ENCODE measurements around the gene ATF3.

DNA sequence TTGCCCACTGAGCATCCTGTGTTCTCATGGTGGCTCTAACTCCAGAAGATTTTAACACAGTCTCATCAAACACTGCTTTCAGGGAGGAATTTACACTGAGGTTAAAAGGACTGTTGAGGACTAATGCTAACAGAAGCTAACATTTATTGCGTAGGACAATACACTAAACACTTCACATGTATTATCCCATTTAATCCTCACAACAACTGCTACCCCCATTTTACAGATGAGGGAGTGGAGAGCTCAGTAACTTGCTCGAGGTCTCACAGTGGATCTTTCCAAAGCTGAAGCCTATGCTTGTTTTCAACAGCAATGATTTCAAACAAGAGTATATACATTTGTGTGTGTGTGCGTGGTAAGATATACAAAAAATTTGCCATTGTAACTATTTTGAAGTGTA lies 13.9 kb downstream of the ATF3 start:
- TF ChIP-seq RARB (CRISPR knock-in tag; IDR thresholded peaks at IDR 0.05) = no peak
- TF ChIP-seq, protein P1, sequence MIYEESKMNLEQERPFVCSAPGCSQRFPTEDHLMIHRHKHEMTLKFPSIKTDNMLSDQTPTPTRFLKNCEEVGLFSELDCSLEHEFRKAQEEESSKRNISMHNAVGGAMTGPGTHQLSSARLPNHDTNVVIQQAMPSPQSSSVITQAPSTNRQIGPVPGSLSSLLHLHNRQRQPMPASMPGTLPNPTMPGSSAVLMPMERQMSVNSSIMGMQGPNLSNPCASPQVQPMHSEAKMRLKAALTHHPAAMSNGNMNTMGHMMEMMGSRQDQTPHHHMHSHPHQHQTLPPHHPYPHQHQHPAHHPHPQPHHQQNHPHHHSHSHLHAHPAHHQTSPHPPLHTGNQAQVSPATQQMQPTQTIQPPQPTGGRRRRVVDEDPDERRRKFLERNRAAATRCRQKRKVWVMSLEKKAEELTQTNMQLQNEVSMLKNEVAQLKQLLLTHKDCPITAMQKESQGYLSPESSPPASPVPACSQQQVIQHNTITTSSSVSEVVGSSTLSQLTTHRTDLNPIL (CRISPR knock-in tag; IDR thresholded peaks at IDR 0.05; ENCODE audit: low read depth) = no peak
- TF ChIP-seq SNAI2 (CRISPR knock-in tag; IDR thresholded peaks at IDR 0.05) = no peak
- TF ChIP-seq ZFP3 (CRISPR knock-in tag; IDR thresholded peaks at IDR 0.05) = no peak
- TF ChIP-seq, protein P2, sequence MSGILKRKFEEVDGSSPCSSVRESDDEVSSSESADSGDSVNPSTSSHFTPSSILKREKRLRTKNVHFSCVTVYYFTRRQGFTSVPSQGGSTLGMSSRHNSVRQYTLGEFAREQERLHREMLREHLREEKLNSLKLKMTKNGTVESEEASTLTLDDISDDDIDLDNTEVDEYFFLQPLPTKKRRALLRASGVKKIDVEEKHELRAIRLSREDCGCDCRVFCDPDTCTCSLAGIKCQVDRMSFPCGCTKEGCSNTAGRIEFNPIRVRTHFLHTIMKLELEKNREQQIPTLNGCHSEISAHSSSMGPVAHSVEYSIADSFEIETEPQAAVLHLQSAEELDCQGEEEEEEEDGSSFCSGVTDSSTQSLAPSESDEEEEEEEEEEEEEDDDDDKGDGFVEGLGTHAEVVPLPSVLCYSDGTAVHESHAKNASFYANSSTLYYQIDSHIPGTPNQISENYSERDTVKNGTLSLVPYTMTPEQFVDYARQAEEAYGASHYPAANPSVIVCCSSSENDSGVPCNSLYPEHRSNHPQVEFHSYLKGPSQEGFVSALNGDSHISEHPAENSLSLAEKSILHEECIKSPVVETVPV (CRISPR knock-in tag; IDR thresholded peaks at IDR 0.05) = no peak
- TF ChIP-seq, protein P3, sequence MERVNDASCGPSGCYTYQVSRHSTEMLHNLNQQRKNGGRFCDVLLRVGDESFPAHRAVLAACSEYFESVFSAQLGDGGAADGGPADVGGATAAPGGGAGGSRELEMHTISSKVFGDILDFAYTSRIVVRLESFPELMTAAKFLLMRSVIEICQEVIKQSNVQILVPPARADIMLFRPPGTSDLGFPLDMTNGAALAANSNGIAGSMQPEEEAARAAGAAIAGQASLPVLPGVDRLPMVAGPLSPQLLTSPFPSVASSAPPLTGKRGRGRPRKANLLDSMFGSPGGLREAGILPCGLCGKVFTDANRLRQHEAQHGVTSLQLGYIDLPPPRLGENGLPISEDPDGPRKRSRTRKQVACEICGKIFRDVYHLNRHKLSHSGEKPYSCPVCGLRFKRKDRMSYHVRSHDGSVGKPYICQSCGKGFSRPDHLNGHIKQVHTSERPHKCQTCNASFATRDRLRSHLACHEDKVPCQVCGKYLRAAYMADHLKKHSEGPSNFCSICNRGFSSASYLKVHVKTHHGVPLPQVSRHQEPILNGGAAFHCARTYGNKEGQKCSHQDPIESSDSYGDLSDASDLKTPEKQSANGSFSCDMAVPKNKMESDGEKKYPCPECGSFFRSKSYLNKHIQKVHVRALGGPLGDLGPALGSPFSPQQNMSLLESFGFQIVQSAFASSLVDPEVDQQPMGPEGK (CRISPR knock-in tag; IDR thresholded peaks at IDR 0.05; ENCODE audit: borderline replicate concordance) = no peak
- TF ChIP-seq, protein P4, sequence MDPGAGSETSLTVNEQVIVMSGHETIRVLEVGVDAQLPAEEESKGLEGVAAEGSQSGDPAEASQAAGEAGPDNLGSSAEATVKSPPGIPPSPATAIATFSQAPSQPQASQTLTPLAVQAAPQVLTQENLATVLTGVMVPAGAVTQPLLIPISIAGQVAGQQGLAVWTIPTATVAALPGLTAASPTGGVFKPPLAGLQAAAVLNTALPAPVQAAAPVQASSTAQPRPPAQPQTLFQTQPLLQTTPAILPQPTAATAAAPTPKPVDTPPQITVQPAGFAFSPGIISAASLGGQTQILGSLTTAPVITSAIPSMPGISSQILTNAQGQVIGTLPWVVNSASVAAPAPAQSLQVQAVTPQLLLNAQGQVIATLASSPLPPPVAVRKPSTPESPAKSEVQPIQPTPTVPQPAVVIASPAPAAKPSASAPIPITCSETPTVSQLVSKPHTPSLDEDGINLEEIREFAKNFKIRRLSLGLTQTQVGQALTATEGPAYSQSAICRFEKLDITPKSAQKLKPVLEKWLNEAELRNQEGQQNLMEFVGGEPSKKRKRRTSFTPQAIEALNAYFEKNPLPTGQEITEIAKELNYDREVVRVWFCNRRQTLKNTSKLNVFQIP (CRISPR knock-in tag; IDR thresholded peaks at IDR 0.05; ENCODE audit: borderline replicate concordance, low read depth) = no peak
- TF ChIP-seq OSR1 (CRISPR knock-in tag; IDR thresholded peaks at IDR 0.05) = no peak
- TF ChIP-seq ESRRG (CRISPR knock-in tag; IDR thresholded peaks at IDR 0.05) = no peak
- no peak for TF ChIP-seq ZFP30 (CRISPR knock-in tag; IDR thresholded peaks at IDR 0.05)

Measured in SK-N-SH treated with all-trans-retinoic acid at 6 μM for 48 hours (cell line).